ENCODE results near the gene CCDC122. TPM values are rescaled to one million over a fixed set of nuclear protein-coding genes. Genes with fewer than 3 reads are reported as not detected.

CCDC122 gene
- total and polyA plus RNA-seq, 2 of the 8 experiments (the other 6 are each of a cell fraction or from before 2014, with no cell fraction given): 2.9 to 5.8 TPM

DNA sequence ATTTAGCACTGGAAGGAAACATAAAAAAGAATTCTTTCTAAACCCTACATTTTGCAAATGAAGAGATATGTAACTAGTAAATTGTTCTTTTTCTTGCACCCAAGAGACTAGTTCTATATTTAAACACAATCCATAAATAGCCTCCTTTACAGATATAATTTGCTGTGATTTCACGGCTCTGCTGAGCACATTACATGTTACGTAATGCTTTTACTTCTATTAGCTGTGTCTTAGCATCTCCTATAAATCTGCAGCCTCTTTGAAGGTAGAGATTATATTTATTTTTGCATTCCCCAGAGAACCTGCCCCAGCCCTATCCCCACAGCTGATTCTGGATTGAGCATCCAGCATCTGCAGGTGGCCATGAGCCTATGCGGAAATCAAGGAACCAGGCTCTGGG, 32.3 kb upstream of the CCDC122 start (continued):
- TF ChIP-seq, protein P1, sequence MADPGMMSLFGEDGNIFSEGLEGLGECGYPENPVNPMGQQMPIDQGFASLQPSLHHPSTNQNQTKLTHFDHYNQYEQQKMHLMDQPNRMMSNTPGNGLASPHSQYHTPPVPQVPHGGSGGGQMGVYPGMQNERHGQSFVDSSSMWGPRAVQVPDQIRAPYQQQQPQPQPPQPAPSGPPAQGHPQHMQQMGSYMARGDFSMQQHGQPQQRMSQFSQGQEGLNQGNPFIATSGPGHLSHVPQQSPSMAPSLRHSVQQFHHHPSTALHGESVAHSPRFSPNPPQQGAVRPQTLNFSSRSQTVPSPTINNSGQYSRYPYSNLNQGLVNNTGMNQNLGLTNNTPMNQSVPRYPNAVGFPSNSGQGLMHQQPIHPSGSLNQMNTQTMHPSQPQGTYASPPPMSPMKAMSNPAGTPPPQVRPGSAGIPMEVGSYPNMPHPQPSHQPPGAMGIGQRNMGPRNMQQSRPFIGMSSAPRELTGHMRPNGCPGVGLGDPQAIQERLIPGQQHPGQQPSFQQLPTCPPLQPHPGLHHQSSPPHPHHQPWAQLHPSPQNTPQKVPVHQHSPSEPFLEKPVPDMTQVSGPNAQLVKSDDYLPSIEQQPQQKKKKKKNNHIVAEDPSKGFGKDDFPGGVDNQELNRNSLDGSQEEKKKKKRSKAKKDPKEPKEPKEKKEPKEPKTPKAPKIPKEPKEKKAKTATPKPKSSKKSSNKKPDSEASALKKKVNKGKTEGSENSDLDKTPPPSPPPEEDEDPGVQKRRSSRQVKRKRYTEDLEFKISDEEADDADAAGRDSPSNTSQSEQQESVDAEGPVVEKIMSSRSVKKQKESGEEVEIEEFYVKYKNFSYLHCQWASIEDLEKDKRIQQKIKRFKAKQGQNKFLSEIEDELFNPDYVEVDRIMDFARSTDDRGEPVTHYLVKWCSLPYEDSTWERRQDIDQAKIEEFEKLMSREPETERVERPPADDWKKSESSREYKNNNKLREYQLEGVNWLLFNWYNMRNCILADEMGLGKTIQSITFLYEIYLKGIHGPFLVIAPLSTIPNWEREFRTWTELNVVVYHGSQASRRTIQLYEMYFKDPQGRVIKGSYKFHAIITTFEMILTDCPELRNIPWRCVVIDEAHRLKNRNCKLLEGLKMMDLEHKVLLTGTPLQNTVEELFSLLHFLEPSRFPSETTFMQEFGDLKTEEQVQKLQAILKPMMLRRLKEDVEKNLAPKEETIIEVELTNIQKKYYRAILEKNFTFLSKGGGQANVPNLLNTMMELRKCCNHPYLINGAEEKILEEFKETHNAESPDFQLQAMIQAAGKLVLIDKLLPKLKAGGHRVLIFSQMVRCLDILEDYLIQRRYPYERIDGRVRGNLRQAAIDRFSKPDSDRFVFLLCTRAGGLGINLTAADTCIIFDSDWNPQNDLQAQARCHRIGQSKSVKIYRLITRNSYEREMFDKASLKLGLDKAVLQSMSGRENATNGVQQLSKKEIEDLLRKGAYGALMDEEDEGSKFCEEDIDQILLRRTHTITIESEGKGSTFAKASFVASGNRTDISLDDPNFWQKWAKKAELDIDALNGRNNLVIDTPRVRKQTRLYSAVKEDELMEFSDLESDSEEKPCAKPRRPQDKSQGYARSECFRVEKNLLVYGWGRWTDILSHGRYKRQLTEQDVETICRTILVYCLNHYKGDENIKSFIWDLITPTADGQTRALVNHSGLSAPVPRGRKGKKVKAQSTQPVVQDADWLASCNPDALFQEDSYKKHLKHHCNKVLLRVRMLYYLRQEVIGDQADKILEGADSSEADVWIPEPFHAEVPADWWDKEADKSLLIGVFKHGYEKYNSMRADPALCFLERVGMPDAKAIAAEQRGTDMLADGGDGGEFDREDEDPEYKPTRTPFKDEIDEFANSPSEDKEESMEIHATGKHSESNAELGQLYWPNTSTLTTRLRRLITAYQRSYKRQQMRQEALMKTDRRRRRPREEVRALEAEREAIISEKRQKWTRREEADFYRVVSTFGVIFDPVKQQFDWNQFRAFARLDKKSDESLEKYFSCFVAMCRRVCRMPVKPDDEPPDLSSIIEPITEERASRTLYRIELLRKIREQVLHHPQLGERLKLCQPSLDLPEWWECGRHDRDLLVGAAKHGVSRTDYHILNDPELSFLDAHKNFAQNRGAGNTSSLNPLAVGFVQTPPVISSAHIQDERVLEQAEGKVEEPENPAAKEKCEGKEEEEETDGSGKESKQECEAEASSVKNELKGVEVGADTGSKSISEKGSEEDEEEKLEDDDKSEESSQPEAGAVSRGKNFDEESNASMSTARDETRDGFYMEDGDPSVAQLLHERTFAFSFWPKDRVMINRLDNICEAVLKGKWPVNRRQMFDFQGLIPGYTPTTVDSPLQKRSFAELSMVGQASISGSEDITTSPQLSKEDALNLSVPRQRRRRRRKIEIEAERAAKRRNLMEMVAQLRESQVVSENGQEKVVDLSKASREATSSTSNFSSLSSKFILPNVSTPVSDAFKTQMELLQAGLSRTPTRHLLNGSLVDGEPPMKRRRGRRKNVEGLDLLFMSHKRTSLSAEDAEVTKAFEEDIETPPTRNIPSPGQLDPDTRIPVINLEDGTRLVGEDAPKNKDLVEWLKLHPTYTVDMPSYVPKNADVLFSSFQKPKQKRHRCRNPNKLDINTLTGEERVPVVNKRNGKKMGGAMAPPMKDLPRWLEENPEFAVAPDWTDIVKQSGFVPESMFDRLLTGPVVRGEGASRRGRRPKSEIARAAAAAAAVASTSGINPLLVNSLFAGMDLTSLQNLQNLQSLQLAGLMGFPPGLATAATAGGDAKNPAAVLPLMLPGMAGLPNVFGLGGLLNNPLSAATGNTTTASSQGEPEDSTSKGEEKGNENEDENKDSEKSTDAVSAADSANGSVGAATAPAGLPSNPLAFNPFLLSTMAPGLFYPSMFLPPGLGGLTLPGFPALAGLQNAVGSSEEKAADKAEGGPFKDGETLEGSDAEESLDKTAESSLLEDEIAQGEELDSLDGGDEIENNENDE (IDR thresholded peaks at IDR 0.05; ENCODE audit: insufficient replicate concordance, low read length): no peak
- TF ChIP-seq SIN3A (conservative IDR thresholded peaks at IDR 0.05 in 1 of 2, IDR thresholded peaks at IDR 0.05 in 1 of 2; ENCODE audit: low read depth in 1 of 2, low read length in 2 of 2) (no peak), SIRT6 (IDR thresholded peaks at IDR 0.05; ENCODE audit: low read length) (no peak), JUND (IDR thresholded peaks at IDR 0.05; ENCODE audit: low read length) (no peak), POLR2A (IDR thresholded peaks at IDR 0.05; ENCODE audit: control extremely low read depth in 1 of 2, low read depth in 2 of 2, low read length in 2 of 2) (no peak), RXRA (IDR thresholded peaks at IDR 0.05; ENCODE audit: insufficient read depth, low read depth, low read length) (no peak), SP1 (IDR thresholded peaks at IDR 0.05; ENCODE audit: low read depth, low read length) (no peak), HDAC2 (IDR thresholded peaks at IDR 0.05; ENCODE audit: borderline replicate concordance in 1 of 2, low read depth in 2 of 2, low read length in 2 of 2) (no peak), TEAD4 (IDR thresholded peaks at IDR 0.05; ENCODE audit: low read depth, low read length) (no peak)
- TF ChIP-seq, protein P2, sequence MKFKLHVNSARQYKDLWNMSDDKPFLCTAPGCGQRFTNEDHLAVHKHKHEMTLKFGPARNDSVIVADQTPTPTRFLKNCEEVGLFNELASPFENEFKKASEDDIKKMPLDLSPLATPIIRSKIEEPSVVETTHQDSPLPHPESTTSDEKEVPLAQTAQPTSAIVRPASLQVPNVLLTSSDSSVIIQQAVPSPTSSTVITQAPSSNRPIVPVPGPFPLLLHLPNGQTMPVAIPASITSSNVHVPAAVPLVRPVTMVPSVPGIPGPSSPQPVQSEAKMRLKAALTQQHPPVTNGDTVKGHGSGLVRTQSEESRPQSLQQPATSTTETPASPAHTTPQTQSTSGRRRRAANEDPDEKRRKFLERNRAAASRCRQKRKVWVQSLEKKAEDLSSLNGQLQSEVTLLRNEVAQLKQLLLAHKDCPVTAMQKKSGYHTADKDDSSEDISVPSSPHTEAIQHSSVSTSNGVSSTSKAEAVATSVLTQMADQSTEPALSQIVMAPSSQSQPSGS (IDR thresholded peaks at IDR 0.05; ENCODE audit: low read length): no peak
